Fibroblast of pulmonary artery (primary cell): ENCODE data around the gene SSBP4.

Experiments used
- DNase-seq: peaks from one replicate; pipeline ENCODE4 v3.0.0-alpha.2; 2010; ENCODE audit warnings: low read depth
- H3K4me3 ChIP-seq: replicated peaks from 2 replicates; pipeline ENCODE4 v1.5.1; 2011; ENCODE audit warnings: low read depth, mild to moderate bottlenecking, control low read depth, low read length, moderate library complexity
- CTCF ChIP-seq: IDR thresholded peaks from 2 replicates; pipeline ENCODE4 v1.5.1; 2011; ENCODE audit warnings: mild to moderate bottlenecking, control low read depth, low read length, inconsistent platforms; ENCODE audit errors: missing control alignments

The SSBP4 gene

GRCh38 chr19:18456974-18457373 is 37.8 kb downstream of the SSBP4 start:
- DNase-seq: no peak

GRCh38 chr19:18457483-18458331 is 38.5 kb downstream of the SSBP4 start:
- DNase-seq: no peak
- H3K4me3 ChIP-seq: no peak overlapping the region
- no peak for TF ChIP-seq CTCF

More at GRCh38 chr19:18456974-18457373, 37.8 kb downstream of the SSBP4 start:
- H3K4me3 ChIP-seq: no peak overlapping the region
- TF ChIP-seq CTCF: no peak

GRCh38 chr19:18460900-18461299 is 41.7 kb downstream of the SSBP4 start:
- no peak for DNase-seq
- TF ChIP-seq CTCF: no peak
- H3K4me3 ChIP-seq: no peak overlapping the region

- H3K4me3 ChIP-seq: no peak overlapping the region
- no peak for DNase-seq
- TF ChIP-seq CTCF: no peak
These were observed 42.3 kb downstream of the SSBP4 start for GRCh38 chr19:18461471-18461870.

GRCh38 chr19:18464646-18465045 is 45.4 kb downstream of the SSBP4 start:
- peak; percentile 89 for DNase-seq
- TF ChIP-seq CTCF: no peak
- no peak overlapping the region for H3K4me3 ChIP-seq

- no peak for DNase-seq
- TF ChIP-seq CTCF: no peak
- no peak overlapping the region for H3K4me3 ChIP-seq
These were observed 46.2 kb downstream of the SSBP4 start for GRCh38 chr19:18465214-18465963.
